SK-N-SH treated with all-trans-retinoic acid at 6 μM for 48 hours (cell line): Measurements from ENCODE around the gene EPHA4.

Experiments used
- ATAC-seq: fragments of 200-7000 bp; cut with Tn5 transposase; 3 replicates; pipeline ENCODE4 v1.9.1; 2020; ENCODE audit warnings: mild to moderate bottlenecking, moderate library complexity
- ARNTL ChIP-seq: fragments of 450-650 bp; formaldehyde crosslinking; IDR thresholded peaks from 2 replicates; pipeline ENCODE4 v1.5.0; 2020; ENCODE audit warnings: low read depth, mild to moderate bottlenecking, moderate library complexity, borderline replicate concordance
- BACH2 ChIP-seq: fragments of 250-450 bp; sonication (Bioruptor Pico); IDR thresholded peaks from 2 replicates; pipeline ENCODE4 v1.9.0; 2021; ENCODE audit warnings: mild to moderate bottlenecking, borderline replicate concordance
- CSDC2 ChIP-seq: fragments of 250-450 bp; sonication (Bioruptor Pico); IDR thresholded peaks from 2 replicates; pipeline ENCODE4 v1.5.0; 2020; ENCODE audit warnings: mild to moderate bottlenecking, moderate library complexity
- CSRNP3 ChIP-seq: fragments of 250-450 bp; sonication (Bioruptor Pico); IDR thresholded peaks from 2 replicates; pipeline ENCODE4 v1.5.1; 2021; ENCODE audit warnings: mild to moderate bottlenecking, moderate library complexity
- ESRRG ChIP-seq: fragments of 250-450 bp; sonication (Bioruptor Pico); IDR thresholded peaks from 2 replicates; pipeline ENCODE4 v1.6.1; 2021; ENCODE audit warnings: mild to moderate bottlenecking
- GLIS3 ChIP-seq: fragments of 250-450 bp; sonication (Bioruptor Pico); IDR thresholded peaks from 2 replicates; pipeline ENCODE4 v1.5.0; 2020; ENCODE audit warnings: mild to moderate bottlenecking, moderate library complexity
- ISL1 ChIP-seq: fragments of 250-450 bp; sonication (Bioruptor Pico); IDR thresholded peaks from 2 replicates; pipeline ENCODE4 v2.1.2; 2022; ENCODE audit warnings: mild to moderate bottlenecking, moderate library complexity
- OSR1 ChIP-seq: fragments of 250-450 bp; sonication (Bioruptor Pico); IDR thresholded peaks from 2 replicates; pipeline ENCODE4 v1.8.0; 2022; ENCODE audit warnings: moderate library complexity, mild to moderate bottlenecking, inconsistent platforms
- POU6F1 ChIP-seq: fragments of 250-450 bp; sonication (Bioruptor Pico); IDR thresholded peaks from 2 replicates; pipeline ENCODE4 v1.8.0; 2021; ENCODE audit warnings: low read depth, mild to moderate bottlenecking, moderate library complexity, borderline replicate concordance
- PPARA ChIP-seq: fragments of 250-450 bp; sonication (Bioruptor Pico); IDR thresholded peaks from 2 replicates; pipeline ENCODE4 v1.5.0; 2020; ENCODE audit warnings: mild to moderate bottlenecking, borderline replicate concordance
- RARB ChIP-seq: fragments of 250-450 bp; sonication (Bioruptor Pico); IDR thresholded peaks from 2 replicates; pipeline ENCODE4 v1.8.0; 2021; ENCODE audit warnings: mild to moderate bottlenecking, moderate library complexity
- SNAI2 ChIP-seq: fragments of 250-450 bp; sonication (Bioruptor Pico); IDR thresholded peaks from 2 replicates; pipeline ENCODE4 v1.5.0; 2020; ENCODE audit warnings: mild to moderate bottlenecking, moderate library complexity
- TCF4 ChIP-seq: fragments of 250-450 bp; sonication (Bioruptor Pico); IDR thresholded peaks from 2 replicates; pipeline ENCODE4 v1.8.0; 2021; ENCODE audit warnings: mild to moderate bottlenecking, moderate library complexity, borderline replicate concordance
- TOX ChIP-seq: fragments of 250-450 bp; sonication (Bioruptor Pico); IDR thresholded peaks from 2 replicates; pipeline ENCODE4 v1.8.0; 2021; ENCODE audit warnings: mild to moderate bottlenecking, moderate library complexity, borderline replicate concordance
- TSHZ2 ChIP-seq: fragments of 250-450 bp; sonication (Bioruptor Pico); IDR thresholded peaks from 2 replicates; pipeline ENCODE4 v1.5.0; 2020; ENCODE audit warnings: mild to moderate bottlenecking, moderate library complexity
- ZC3H10 ChIP-seq: fragments of 250-450 bp; sonication (Bioruptor Pico); IDR thresholded peaks from 2 replicates; pipeline ENCODE4 v1.5.1; 2021; ENCODE audit warnings: mild to moderate bottlenecking, moderate library complexity
- ZFP3 ChIP-seq: fragments of 250-450 bp; sonication (Bioruptor Pico); IDR thresholded peaks from 2 replicates; pipeline ENCODE4 v1.5.0; 2020; ENCODE audit warnings: mild to moderate bottlenecking, moderate library complexity
- ZFP30 ChIP-seq: fragments of 450-650 bp; formaldehyde crosslinking; IDR thresholded peaks from 2 replicates; pipeline ENCODE4 v1.5.0; 2022; ENCODE audit warnings: mild to moderate bottlenecking, moderate library complexity
- ZNF70 ChIP-seq: fragments of 450-650 bp; formaldehyde crosslinking; IDR thresholded peaks from 2 replicates; pipeline ENCODE4 v1.5.0; 2020; ENCODE audit warnings: mild to moderate bottlenecking, moderate library complexity
- ZNF8 ChIP-seq: fragments of 450-650 bp; formaldehyde crosslinking; IDR thresholded peaks from 2 replicates; pipeline ENCODE4 v1.5.0; 2020; ENCODE audit warnings: mild to moderate bottlenecking, moderate library complexity
- TF ChIP-seq, protein P1 (sequence below): fragments of 250-450 bp; sonication (Bioruptor Pico); IDR thresholded peaks from 2 replicates; pipeline ENCODE4 v1.8.0; 2020; ENCODE audit warnings: mild to moderate bottlenecking, moderate library complexity, borderline replicate concordance

EPHA4 gene

DNA sequence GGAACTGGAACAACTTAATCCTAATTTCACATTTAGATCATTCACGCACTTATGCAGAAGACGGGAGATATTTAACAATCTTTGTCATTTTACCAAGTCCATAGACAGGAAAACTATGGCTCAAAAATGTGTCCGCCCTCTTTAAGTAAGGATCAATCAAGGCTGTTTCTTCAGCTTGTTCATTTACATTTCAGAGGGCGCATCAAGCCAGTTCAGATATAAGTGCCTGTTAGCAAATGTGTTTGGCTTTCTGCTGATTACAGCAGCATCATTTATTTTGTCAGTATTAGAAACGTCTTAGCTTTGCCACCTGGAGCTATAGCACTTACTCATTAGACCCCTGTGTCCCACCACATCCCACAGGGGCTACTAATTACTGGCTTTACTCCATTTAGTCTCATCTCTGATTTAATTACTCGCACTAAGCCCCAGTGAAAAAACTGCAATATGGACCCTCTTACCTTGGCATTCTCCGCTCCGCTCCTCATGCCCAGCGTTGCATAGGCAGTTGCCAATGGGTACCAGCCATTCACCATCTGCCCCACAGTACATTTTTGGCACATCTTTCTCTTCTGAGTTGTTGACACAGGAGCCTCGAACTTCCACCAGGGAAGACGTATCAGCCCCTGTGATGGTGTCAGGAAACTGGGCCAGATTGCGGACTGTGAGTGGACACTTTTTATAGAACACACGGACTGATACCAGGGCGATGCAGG, 8.7 kb downstream of the EPHA4 start:
- no peak for TF ChIP-seq ISL1 (CRISPR knock-in tag)
- TF ChIP-seq TCF4 (CRISPR knock-in tag), result no peak
- no peak for TF ChIP-seq CSDC2 (CRISPR knock-in tag)
- TF ChIP-seq ZFP3 (CRISPR knock-in tag), result no peak
- TF ChIP-seq ZC3H10 (CRISPR knock-in tag), result no peak
- TF ChIP-seq OSR1 (CRISPR knock-in tag), result no peak
- TF ChIP-seq, protein P1, sequence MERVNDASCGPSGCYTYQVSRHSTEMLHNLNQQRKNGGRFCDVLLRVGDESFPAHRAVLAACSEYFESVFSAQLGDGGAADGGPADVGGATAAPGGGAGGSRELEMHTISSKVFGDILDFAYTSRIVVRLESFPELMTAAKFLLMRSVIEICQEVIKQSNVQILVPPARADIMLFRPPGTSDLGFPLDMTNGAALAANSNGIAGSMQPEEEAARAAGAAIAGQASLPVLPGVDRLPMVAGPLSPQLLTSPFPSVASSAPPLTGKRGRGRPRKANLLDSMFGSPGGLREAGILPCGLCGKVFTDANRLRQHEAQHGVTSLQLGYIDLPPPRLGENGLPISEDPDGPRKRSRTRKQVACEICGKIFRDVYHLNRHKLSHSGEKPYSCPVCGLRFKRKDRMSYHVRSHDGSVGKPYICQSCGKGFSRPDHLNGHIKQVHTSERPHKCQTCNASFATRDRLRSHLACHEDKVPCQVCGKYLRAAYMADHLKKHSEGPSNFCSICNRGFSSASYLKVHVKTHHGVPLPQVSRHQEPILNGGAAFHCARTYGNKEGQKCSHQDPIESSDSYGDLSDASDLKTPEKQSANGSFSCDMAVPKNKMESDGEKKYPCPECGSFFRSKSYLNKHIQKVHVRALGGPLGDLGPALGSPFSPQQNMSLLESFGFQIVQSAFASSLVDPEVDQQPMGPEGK (CRISPR knock-in tag), result no peak
- no peak for TF ChIP-seq ESRRG
- no peak for TF ChIP-seq ZNF70 (CRISPR knock-in tag)
- no peak for TF ChIP-seq GLIS3
- TF ChIP-seq BACH2 (CRISPR knock-in tag), result no peak
- no peak for TF ChIP-seq ZFP30 (CRISPR knock-in tag)
- TF ChIP-seq POU6F1, result no peak
- TF ChIP-seq TSHZ2, result no peak
- ATAC-seq, result no peak

- no peak for ATAC-seq
Observed at GRCh38 chr2:221562226-221562625, 9.9 kb downstream of the EPHA4 start.

GRCh38 chr2:221561770-221562169, 10.3 kb downstream of the EPHA4 start:
- no peak for TF ChIP-seq TOX (CRISPR knock-in tag)
- TF ChIP-seq BACH2 (CRISPR knock-in tag), result no peak
- no peak for TF ChIP-seq OSR1 (CRISPR knock-in tag)
- TF ChIP-seq ZFP3 (CRISPR knock-in tag), result no peak
- TF ChIP-seq PPARA (CRISPR knock-in tag), result no peak
- TF ChIP-seq CSRNP3 (CRISPR knock-in tag), result no peak
- no peak for TF ChIP-seq ZC3H10 (CRISPR knock-in tag)
- no peak for TF ChIP-seq ARNTL
- no peak for TF ChIP-seq RARB (CRISPR knock-in tag)
- no peak for TF ChIP-seq SNAI2 (CRISPR knock-in tag)
- no peak for TF ChIP-seq TCF4 (CRISPR knock-in tag)
- no peak for TF ChIP-seq ZNF8 (CRISPR knock-in tag)
- no peak for TF ChIP-seq POU6F1
- no peak for TF ChIP-seq GLIS3
- no peak for ATAC-seq

More at GRCh38 chr2:221562226-221562625, 9.9 kb downstream of the EPHA4 start:
- TF ChIP-seq ESRRG, result no peak
- no peak for TF ChIP-seq ZC3H10 (CRISPR knock-in tag)
- TF ChIP-seq ZNF8 (CRISPR knock-in tag), result no peak
- no peak for TF ChIP-seq OSR1 (CRISPR knock-in tag)
- no peak for TF ChIP-seq BACH2 (CRISPR knock-in tag)
- TF ChIP-seq POU6F1, result no peak
